NCI-H524 treated with DMSO at 0.1 percent for 48 hours (cell line): ENCODE results near the gene AKTIP.

Source experiments
- DNase-seq: peaks from one replicate; lab custom pipeline; 2025; lab: John Stamatoyannopoulos, UW

AKTIP gene

GRCh38 chr16:53480394-53480793, 22.6 kb downstream of the AKTIP start:
- DNase-seq: no peak

GRCh38 chr16:53478965-53479364, 24.0 kb downstream of the AKTIP start:
- no peak for DNase-seq

- no peak for DNase-seq
These were observed 26.1 kb downstream of the AKTIP start for GRCh38 chr16:53476867-53477266.

- DNase-seq: no peak
These were observed 37.3 kb downstream of the AKTIP start for GRCh38 chr16:53465606-53466280.

GRCh38 chr16:53458635-53459034, 44.4 kb downstream of the AKTIP start:
- no peak for DNase-seq

- DNase-seq: no peak
These were observed 45.3 kb downstream of the AKTIP start for GRCh38 chr16:53457670-53458069.

GRCh38 chr16:53456625-53457024, 46.4 kb downstream of the AKTIP start:
- DNase-seq: no peak

GRCh38 chr16:53453928-53454327, 49.1 kb downstream of the AKTIP start:
- DNase-seq: no peak

GRCh38 chr16:53449816-53450517, 53.0 kb downstream of the AKTIP start:
- DNase-seq: no peak

- DNase-seq: no peak
These were observed 56.9 kb downstream of the AKTIP start for GRCh38 chr16:53446090-53446489.

- no peak for DNase-seq
These were observed 57.5 kb downstream of the AKTIP start for GRCh38 chr16:53445534-53445933.
